ENCODE results near the gene SLC17A9. TPM values are rescaled to one million over a fixed set of nuclear protein-coding genes. Genes with fewer than 3 reads are reported as not detected.

The SLC17A9 gene
- total and polyA plus RNA-seq, 4 donors, result 2.4 to 17.3 (median 9.6) TPM

GRCh38 chr20:62935204-62935967 lies 17.1 kb upstream of the SLC17A9 start:
- TF ChIP-seq CTCF (IDR thresholded peaks at IDR 0.05; ENCODE audit: control extremely low read depth, extremely low read depth), result no peak
- no peak overlapping the region for H3K27ac ChIP-seq (ENCODE audit: low read depth in 1 of 2, low read length in 1 of 2)
- H3K4me3 ChIP-seq, result no peak overlapping the region
- peaks cover 0 to 11% (median 5%) of the 10 kb centered on the region in 4 donors for H3K36me3 ChIP-seq (ENCODE audit: control insufficient read depth in 4 of 4, insufficient read depth in 4 of 4, low read length in 4 of 4)
- ATAC-seq (ENCODE audit: insufficient read depth, low FRiP score), result no peak
- WGBS, 2 donors, result 76 to 81% methylated on average over 12 of the region's 12 CpGs
- no peaks in the 10 kb centered on the region for H3K9me3 ChIP-seq (ENCODE audit: control insufficient read depth in 4 of 4, insufficient read depth in 3 of 4, low read length in 3 of 4)
- H3K27me3 ChIP-seq (ENCODE audit: control insufficient read depth in 3 of 3, insufficient read depth in 3 of 3, low read length in 2 of 3), result no peaks in the 10 kb centered on the region
- DNase-seq, result no peak
- peaks cover 9 to 32% (median 19%) of the 10 kb centered on the region in 5 donors for H3K4me1 ChIP-seq (ENCODE audit: control insufficient read depth in 5 of 5, insufficient read depth in 5 of 5, low read length in 5 of 5)
- peak overlapping the region in 1 of 2 donors; percentile 34 for H3K9ac ChIP-seq (ENCODE audit: insufficient read depth in 1 of 2, low read length in 2 of 2)

- TF ChIP-seq CTCF (IDR thresholded peaks at IDR 0.05; ENCODE audit: control extremely low read depth, extremely low read depth), result no peak
- DNase-seq (no peak), ATAC-seq (ENCODE audit: insufficient read depth, low FRiP score) (no peak)
- H3K36me3 ChIP-seq (ENCODE audit: control insufficient read depth in 4 of 4, insufficient read depth in 4 of 4, low read length in 4 of 4), result peaks cover 0 to 14% (median 6%) of the 10 kb centered on the region in 4 donors
- no peak overlapping the region for H3K4me3 ChIP-seq
- peak overlapping the region in 1 of 2 donors; percentile 33 for H3K27ac ChIP-seq (ENCODE audit: low read depth in 1 of 2, low read length in 1 of 2)
- 85 to 91% methylated on average over 22 of the region's 22 CpGs for WGBS, 2 donors
- H3K27me3 ChIP-seq (ENCODE audit: control insufficient read depth in 3 of 3, insufficient read depth in 3 of 3, low read length in 2 of 3), result no peaks in the 10 kb centered on the region
- H3K4me1 ChIP-seq (ENCODE audit: control insufficient read depth in 5 of 5, insufficient read depth in 5 of 5, low read length in 5 of 5), result peaks cover 9 to 34% (median 19%) of the 10 kb centered on the region in 5 donors
- H3K9me3 ChIP-seq (ENCODE audit: control insufficient read depth in 4 of 4, insufficient read depth in 3 of 4, low read length in 3 of 4), result no peaks in the 10 kb centered on the region
- no peak overlapping the region for H3K9ac ChIP-seq (ENCODE audit: insufficient read depth in 1 of 2, low read length in 2 of 2)
Observed at GRCh38 chr20:62935968-62936585, 16.4 kb upstream of the SLC17A9 start.

- ATAC-seq (ENCODE audit: insufficient read depth, low FRiP score) (peak; percentile 96), DNase-seq (peak; percentile 95 to 99 (median 98))
- Histone ChIP-seq H3K27ac (ENCODE audit: low read depth in 1 of 2, low read length in 1 of 2) (peak overlapping the region; percentile 76 to 91), H3K4me3 (peak overlapping the region; percentile 92), H3K27me3 (ENCODE audit: control insufficient read depth in 3 of 3, insufficient read depth in 3 of 3, low read length in 2 of 3) (no peaks in the 10 kb centered on the region), H3K36me3 (ENCODE audit: control insufficient read depth in 4 of 4, insufficient read depth in 4 of 4, low read length in 4 of 4) (peaks cover 0 to 18% (median 8%) of the 10 kb centered on the region in 4 donors), H3K4me1 (ENCODE audit: control insufficient read depth in 5 of 5, insufficient read depth in 5 of 5, low read length in 5 of 5) (peaks cover 9 to 33% (median 19%) of the 10 kb centered on the region in 5 donors), H3K9ac (ENCODE audit: insufficient read depth in 1 of 2, low read length in 2 of 2) (peak overlapping the region; percentile 75 to 84), H3K9me3 (ENCODE audit: control insufficient read depth in 4 of 4, insufficient read depth in 3 of 4, low read length in 3 of 4) (no peaks in the 10 kb centered on the region)
- TF ChIP-seq CTCF (IDR thresholded peaks at IDR 0.05; ENCODE audit: control extremely low read depth, extremely low read depth), result no peak
- WGBS, 2 donors, result 0 to 1% methylated on average over 91 to 92 of the region's 92 CpGs
Observed at GRCh38 chr20:62937268-62938104, 15.0 kb upstream of the SLC17A9 start.
